IPS-18c (cell line): ENCODE data around the gene ASAP2.

Experiments
- H3K4me3 ChIP-seq: 2 replicates; pipeline ENCODE4 v1.7.0; 2013; ENCODE audit warnings: low read depth, mild to moderate bottlenecking, low read length, moderate library complexity; ENCODE audit not compliant: insufficient read depth
- H3K9me3 ChIP-seq: one replicate; pipeline ENCODE4 v1.6.1; 2013; ENCODE audit warnings: mild to moderate bottlenecking, low read length, moderate library complexity; ENCODE audit not compliant: control insufficient read depth, insufficient read depth

The ASAP2 gene

GRCh38 chr2:9236045-9236344, 29.4 kb downstream of the ASAP2 start:
- no peak overlapping the region for H3K4me3 ChIP-seq
- no peaks in the 10 kb centered on the region for H3K9me3 ChIP-seq

GRCh38 chr2:9236867-9237266, 30.3 kb downstream of the ASAP2 start:
- Histone ChIP-seq H3K9me3 (no peaks in the 10 kb centered on the region), H3K4me3 (no peak overlapping the region)

- H3K4me3 ChIP-seq: no peak overlapping the region
- H3K9me3 ChIP-seq: no peaks in the 10 kb centered on the region
Measured at GRCh38 chr2:9237831-9238230, 31.2 kb downstream of the ASAP2 start.

DNA sequence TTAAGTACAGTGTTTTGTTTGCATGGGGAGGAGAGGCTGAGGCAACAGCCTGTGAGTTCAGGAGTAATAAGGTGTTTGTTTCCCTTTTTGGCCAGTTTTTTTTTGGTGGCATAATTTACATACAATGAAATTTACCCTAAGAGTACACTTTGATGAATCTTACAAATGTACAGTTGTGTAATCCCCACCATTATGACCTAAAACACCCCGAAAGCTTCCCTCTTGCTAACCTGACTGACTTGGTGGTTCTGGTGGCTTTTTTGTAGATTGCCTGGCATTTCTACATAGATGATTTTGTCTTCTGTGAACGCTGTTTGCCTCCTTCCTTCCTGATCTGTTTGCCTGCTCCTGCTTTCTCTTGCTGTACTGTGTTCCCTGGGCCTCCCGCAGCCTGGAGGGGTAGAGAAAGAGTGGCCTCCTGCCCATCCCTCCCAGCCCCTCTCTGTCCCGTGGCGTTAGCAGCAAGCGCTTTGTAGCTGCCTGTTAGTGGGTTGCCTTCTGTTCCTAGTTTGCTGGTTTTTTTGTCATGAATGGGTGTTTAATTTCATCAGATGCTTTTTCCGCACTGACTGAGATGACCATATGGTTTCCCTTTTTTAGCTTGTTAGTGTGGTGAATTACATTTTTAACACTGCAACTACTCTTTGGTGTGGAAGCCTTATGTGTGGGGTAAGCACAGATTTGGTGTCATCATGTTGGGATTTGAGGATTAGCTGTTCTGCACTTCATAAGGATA, 32.1 kb downstream of the ASAP2 start:
- no peak overlapping the region for H3K4me3 ChIP-seq
- H3K9me3 ChIP-seq: no peaks in the 10 kb centered on the region

GRCh38 chr2:9239616-9240015, 33.0 kb downstream of the ASAP2 start:
- no peaks in the 10 kb centered on the region for H3K9me3 ChIP-seq
- no peak overlapping the region for H3K4me3 ChIP-seq

GRCh38 chr2:9240745-9241144, 34.1 kb downstream of the ASAP2 start:
- no peak overlapping the region for H3K4me3 ChIP-seq
- H3K9me3 ChIP-seq: no peaks in the 10 kb centered on the region

DNA sequence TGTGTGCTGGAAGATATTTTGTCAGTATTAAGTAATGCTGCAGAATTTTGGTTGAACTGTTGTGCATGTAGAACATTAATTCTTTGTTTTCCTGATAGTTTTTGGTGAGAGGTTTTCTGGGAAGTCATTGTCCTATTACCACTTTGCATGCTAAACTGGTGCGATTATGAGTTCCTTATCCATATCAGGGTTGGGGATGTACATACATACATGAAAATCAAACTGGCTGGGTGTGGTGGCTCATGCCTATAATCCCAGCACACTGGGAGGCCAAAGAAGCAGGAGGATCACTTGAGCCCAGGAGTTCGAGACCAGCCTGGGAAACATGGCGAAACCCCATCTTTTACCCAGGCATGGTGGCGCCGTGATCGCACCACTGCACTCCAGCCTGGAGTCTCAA, 34.6 kb downstream of the ASAP2 start:
- no peaks in the 10 kb centered on the region for H3K9me3 ChIP-seq
- no peak overlapping the region for H3K4me3 ChIP-seq

GRCh38 chr2:9243357-9243756, 36.7 kb downstream of the ASAP2 start:
- H3K9me3 ChIP-seq: no peaks in the 10 kb centered on the region
- no peak overlapping the region for H3K4me3 ChIP-seq

GRCh38 chr2:9244985-9245544, 38.5 kb downstream of the ASAP2 start:
- no peak overlapping the region for H3K4me3 ChIP-seq

DNA sequence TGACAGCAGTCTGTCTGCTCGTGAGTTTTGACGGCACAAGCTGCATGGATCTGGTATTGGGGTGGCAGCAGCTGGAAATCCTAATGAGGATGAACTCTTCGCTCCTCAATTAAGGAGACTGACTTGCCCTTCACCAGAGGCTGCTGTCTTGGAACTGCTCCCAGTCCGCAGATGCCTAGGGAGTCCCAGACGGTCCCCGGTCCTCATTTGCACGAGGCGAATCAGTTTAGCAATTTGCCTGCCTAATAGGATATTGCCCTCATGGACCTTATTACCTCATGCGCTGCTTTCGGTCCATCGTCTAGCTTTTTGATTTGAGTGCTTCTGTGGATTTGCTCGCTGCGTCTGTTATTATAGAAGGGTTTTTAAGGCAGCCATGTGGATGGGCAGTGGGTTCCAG, 40.6 kb downstream of the ASAP2 start:
- H3K4me3 ChIP-seq: no peak overlapping the region
- H3K9me3 ChIP-seq: no peaks in the 10 kb centered on the region

More at GRCh38 chr2:9244985-9245544, 38.5 kb downstream of the ASAP2 start:
- no peaks in the 10 kb centered on the region for H3K9me3 ChIP-seq

- no peaks in the 10 kb centered on the region for H3K9me3 ChIP-seq
Measured at GRCh38 chr2:9247786-9248185, 41.2 kb downstream of the ASAP2 start.

DNA sequence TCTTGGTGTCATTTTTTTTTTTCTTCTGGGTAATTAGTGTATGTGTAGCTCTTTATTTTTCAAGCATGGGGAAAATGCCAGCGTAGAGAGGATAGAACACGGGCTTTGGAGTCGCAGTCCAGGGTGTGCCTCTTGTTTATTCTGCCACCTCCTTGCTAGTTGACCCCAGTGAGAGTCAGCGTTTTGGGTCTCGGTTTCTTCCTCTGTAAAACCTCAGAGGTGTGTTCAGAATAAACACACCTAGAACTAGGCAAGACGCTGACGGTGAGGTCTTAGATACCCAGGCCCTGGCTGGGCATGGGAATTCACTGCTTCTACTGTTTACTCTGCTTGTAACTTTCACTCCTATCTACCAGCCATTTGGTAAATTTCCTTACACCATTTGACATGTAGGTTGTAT, 41.8 kb downstream of the ASAP2 start:
- H3K9me3 ChIP-seq: no peaks in the 10 kb centered on the region
- H3K4me3 ChIP-seq: no peak overlapping the region

More at GRCh38 chr2:9247786-9248185, 41.2 kb downstream of the ASAP2 start:
- H3K4me3 ChIP-seq: no peak overlapping the region

- Histone ChIP-seq H3K9me3 (no peaks in the 10 kb centered on the region), H3K4me3 (no peak overlapping the region)
Measured at GRCh38 chr2:9249020-9249800, 42.6 kb downstream of the ASAP2 start.

GRCh38 chr2:9250091-9250490, 43.5 kb downstream of the ASAP2 start:
- Histone ChIP-seq H3K9me3 (no peaks in the 10 kb centered on the region), H3K4me3 (no peak overlapping the region)

GRCh38 chr2:9250498-9251153, 44.0 kb downstream of the ASAP2 start:
- Histone ChIP-seq H3K9me3 (no peaks in the 10 kb centered on the region), H3K4me3 (no peak overlapping the region)

- no peak overlapping the region for H3K4me3 ChIP-seq
- no peaks in the 10 kb centered on the region for H3K9me3 ChIP-seq
Measured at GRCh38 chr2:9251154-9252001, 44.8 kb downstream of the ASAP2 start.

DNA sequence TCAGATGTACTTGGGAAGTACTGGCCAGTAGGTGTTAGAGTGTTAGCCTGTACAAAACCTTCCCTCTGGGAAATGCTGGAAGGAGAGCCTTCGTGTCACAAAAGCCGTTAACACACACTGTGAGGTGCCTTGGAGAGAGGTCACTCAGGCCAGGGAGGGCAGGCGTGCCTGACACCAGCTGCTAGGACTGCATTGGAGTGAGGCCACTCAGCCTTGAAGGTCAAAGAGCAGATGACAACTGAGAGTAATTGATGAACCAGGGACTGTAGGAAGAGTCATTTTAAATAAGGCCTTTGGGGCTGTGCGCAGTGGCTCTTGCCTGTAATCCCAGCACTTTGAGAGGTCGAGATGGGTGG, 45.4 kb downstream of the ASAP2 start:
- Histone ChIP-seq H3K4me3 (no peak overlapping the region), H3K9me3 (no peaks in the 10 kb centered on the region)
